Lower leg skin (tissue), 3 donors: Measurements from ENCODE around the gene ZFP36L1.

ENCODE experiments used
- CTCF ChIP-seq, 3 donors: fragments of 450-650 bp; IDR thresholded peaks; one replicate each; pipeline ENCODE4 v1.5.1; 2016; ENCODE audit warnings: antibody characterized with exemption in 3 of 3, mild to moderate bottlenecking in 3 of 3, moderate library complexity in 2 of 3
- POLR2A ChIP-seq, 2 donors: fragments of 450-650 bp; IDR thresholded peaks; one replicate each; pipeline ENCODE4 v1.6.1; 2016 to 2017; ENCODE audit warnings: antibody characterized with exemption in 2 of 2, mild to moderate bottlenecking in 1 of 2, moderate library complexity in 1 of 2

- no peak for TF ChIP-seq CTCF (IDR thresholded peaks at IDR 0.05)
- no peak for TF ChIP-seq POLR2A (IDR thresholded peaks at IDR 0.05)
These were observed 39.2 kb downstream of the ZFP36L1 start for GRCh38 chr14:68753690-68754089.
